ENCODE measurements around the gene UCHL5.

Gene UCHL5

DNA sequence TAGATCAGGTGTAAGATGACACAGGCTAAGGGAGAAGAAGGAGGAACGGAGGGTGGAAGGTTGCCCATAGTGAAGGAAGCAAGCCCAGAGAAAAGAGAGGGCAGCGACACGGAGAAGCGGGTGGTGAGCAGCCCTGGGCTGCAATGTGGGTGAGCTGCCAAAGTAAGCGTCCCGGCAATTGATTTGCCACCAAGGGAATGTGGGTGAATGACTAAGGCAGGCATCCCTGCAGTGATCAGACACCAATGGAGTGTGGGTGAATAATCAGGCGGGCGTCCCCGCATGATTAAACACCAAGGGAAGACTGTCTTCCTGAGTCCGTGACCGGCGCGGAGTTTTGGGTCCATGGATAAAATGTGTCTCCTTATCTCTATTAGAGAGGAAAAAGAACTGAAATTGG is 79.6 kb downstream of the UCHL5 start:
- Mint-ChIP-seq H3K4me3 (no peak overlapping the region), H3K27me3 (no peaks in the 10 kb centered on the region), H3K36me3 (no peaks in the 10 kb centered on the region), H3K27ac (no peak overlapping the region), H3K4me1 (peaks cover 9% of the 10 kb centered on the region), H3K9me3 (no peaks in the 10 kb centered on the region)
- CTCF ChIA-PET = no interaction called here
- no peak for DNase-seq

DNA sequence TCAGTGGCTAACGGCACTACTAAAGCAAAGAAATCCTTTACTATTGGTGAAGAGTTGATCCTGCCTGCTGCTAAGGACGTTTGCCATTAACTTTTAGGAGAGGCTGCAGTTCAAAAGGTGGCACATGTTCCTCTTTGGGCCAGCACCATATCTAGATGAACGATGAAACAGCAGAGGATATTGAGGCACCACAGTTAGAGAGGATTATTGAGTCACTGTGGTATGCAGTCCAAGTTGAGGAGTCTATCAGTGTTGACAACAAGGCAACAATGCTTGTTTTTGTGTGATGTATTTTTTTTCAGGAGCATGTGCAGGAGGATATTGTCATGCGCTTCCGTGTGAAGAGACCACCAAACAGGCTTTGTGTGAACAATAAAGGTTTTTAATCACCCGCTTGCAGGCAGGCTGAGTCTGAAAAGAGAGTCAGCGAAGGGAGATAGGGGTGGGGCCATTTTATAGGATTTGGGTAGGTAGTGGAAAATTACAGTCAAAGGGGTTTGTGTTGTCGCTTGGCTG is 80.9 kb downstream of the UCHL5 start:
- Mint-ChIP-seq H3K9me3 (no peaks in the 10 kb centered on the region), H3K27ac (no peak overlapping the region), H3K4me3 (no peak overlapping the region), H3K27me3 (no peaks in the 10 kb centered on the region), H3K36me3 (no peaks in the 10 kb centered on the region), H3K4me1 (no peaks in the 10 kb centered on the region)
- CTCF ChIA-PET = no interaction called here
- DNase-seq = no peak

DNA sequence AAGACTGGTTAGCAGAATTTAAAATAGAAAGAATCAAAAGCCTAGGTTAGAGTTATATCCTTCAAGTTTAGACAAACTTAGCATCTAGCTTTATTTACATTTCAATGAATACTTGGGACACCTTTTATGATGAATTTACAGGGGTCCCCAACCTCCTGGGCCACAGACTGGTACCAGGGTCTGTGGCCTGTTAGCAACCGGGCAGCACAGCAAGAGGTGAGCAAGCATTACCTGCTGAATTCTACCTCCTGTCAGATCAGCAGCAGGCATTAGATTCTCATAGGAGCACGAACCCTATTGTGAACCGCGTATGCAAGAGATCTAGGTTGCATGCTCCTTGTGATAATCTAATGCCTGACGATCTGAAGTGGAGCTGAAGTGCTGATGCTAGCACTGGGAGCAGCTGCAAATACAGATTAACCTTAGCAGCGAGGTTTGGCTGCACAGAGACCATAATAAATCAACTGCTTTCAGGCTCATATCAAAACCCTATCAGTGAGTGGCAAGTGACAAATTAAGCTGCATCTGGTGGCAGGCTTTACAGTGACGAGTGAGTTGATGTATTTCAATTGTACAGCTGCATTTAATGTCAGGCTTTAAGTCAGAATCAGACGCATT is 82.0 kb downstream of the UCHL5 start:
- no peak for DNase-seq
- CTCF ChIA-PET = no interaction called here
- Mint-ChIP-seq H3K4me3 (no peak overlapping the region), H3K27ac (no peak overlapping the region), H3K36me3 (no peaks in the 10 kb centered on the region), H3K27me3 (no peaks in the 10 kb centered on the region), H3K4me1 (no peaks in the 10 kb centered on the region), H3K9me3 (no peaks in the 10 kb centered on the region)

DNA sequence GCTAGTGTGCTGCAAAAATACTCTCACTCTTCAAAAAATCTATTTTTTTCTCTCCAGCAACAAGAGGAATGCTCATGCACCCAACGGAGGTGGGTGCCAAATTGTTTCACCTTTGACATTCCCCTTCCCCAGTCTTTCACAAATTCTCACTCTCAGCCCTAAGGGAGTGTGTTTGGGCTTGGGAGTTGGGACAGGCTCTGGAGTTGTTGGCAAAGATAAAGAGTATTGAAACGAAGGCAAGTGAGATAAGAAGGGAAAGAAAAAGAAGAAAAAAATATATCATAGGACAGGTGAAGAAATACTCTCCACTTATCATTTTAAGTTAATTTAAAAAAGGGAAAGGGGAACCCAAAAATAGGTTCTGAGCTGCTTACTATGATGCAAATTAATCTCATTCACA is 82.6 kb downstream of the UCHL5 start:
- Mint-ChIP-seq H3K4me3 (no peak overlapping the region), H3K4me1 (no peaks in the 10 kb centered on the region), H3K9me3 (no peaks in the 10 kb centered on the region), H3K36me3 (no peaks in the 10 kb centered on the region), H3K27ac (no peak overlapping the region), H3K27me3 (no peaks in the 10 kb centered on the region)
- DNase-seq = no peak
- CTCF ChIA-PET = no interaction called here

DNA sequence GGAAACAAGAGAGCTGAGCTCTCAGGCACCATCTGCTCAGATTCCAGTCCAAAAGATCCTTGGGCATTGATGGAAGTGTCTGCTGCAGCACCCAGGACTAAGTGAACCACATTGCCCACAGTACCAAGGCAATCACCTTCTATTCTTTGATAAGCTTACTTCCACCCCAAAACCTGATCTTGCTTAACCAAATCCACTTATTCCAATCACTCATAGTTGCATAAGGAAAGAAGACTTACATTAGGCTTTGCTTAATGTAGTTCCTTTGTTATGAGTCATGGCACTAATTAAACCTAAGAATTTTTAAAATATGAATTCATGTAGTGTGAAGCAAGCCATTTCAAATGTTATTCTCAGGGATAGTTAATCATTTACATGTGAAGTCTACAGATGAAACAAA is 84.5 kb downstream of the UCHL5 start:
- Mint-ChIP-seq H3K36me3 (no peaks in the 10 kb centered on the region), H3K27me3 (no peaks in the 10 kb centered on the region), H3K9me3 (no peaks in the 10 kb centered on the region), H3K4me3 (no peak overlapping the region), H3K27ac (no peak overlapping the region), H3K4me1 (no peaks in the 10 kb centered on the region)
- CTCF ChIA-PET = no interaction called here
- no peak for DNase-seq

DNA sequence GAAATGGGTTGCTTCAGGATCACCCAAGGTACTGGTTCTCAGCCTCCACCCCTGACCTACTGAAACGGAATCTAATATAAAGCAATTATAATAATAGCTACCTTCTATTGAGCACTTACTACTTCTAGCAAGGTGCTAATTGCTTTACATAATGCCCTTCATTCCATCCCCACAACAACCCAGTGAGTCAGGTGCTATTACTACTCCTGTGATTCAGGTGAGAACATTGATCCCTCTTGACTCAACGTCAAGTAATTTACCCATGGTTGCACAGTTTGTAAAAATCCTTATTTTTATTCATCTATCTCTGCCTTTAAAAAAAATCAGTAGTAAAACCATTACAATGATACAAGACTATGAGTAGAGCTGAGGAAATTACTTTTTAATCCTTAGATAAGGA is 85.2 kb downstream of the UCHL5 start:
- H3K27me3 Mint-ChIP-seq = no peaks in the 10 kb centered on the region
- CTCF ChIA-PET = no interaction called here

DNA sequence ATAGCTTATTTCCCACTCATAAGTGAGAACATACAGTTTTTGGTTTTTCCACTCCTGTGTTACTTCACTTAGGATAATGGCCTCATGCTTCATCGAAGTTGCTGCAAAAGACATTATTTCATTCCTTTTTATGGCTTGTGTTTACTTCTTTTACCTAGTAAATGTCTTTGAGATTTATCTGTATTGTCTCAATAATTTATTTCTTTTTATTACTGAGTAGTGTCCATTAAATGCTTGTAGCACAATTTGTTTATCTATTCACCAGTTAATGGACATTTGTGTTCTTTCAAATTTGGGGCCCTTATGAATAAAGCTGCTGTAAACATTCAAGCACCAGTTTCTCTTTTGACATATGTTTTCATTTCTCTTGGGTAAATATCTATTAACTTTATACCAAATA is 86.0 kb downstream of the UCHL5 start:
- CTCF ChIA-PET = no interaction called here
- H3K4me3 Mint-ChIP-seq = no peak overlapping the region

More for the DNA sequence above, 85.2 kb downstream of the UCHL5 start:
- Mint-ChIP-seq H3K4me3 (no peak overlapping the region), H3K36me3 (no peaks in the 10 kb centered on the region), H3K9me3 (no peaks in the 10 kb centered on the region), H3K4me1 (no peaks in the 10 kb centered on the region), H3K27ac (no peak overlapping the region)
- DNase-seq = no peak

DNA sequence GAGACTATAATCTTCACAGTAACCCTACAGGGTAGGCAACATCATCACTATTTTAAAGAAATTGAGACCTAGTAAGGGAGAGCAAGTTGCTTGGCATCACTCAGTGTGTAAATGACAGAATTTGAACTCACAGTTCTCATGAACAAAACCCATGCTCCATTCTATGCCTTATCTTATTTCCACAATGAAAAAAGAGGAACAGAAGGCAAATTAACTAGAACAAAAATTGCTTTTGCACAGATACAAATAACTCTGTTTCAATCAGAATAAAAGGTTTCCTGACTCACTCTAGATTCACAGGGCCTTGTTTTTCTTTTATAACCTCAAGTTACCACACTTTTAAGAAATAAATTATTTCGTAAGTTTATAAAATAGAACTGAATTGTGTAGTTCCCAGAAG is 90.1 kb downstream of the UCHL5 start:
- no peak for DNase-seq
- Mint-ChIP-seq H3K4me3 (no peak overlapping the region), H3K36me3 (no peaks in the 10 kb centered on the region), H3K27me3 (no peaks in the 10 kb centered on the region), H3K4me1 (no peaks in the 10 kb centered on the region), H3K9me3 (no peaks in the 10 kb centered on the region), H3K27ac (no peak overlapping the region)
- CTCF ChIA-PET = no interaction called here

More for the DNA sequence above, 86.0 kb downstream of the UCHL5 start:
- DNase-seq = no peak
- no peaks in the 10 kb centered on the region for H3K9me3 Mint-ChIP-seq
- H3K36me3 Mint-ChIP-seq = no peaks in the 10 kb centered on the region
- no peak overlapping the region for H3K27ac Mint-ChIP-seq
- no peaks in the 10 kb centered on the region for H3K4me1 Mint-ChIP-seq
- H3K27me3 Mint-ChIP-seq = no peaks in the 10 kb centered on the region

DNA sequence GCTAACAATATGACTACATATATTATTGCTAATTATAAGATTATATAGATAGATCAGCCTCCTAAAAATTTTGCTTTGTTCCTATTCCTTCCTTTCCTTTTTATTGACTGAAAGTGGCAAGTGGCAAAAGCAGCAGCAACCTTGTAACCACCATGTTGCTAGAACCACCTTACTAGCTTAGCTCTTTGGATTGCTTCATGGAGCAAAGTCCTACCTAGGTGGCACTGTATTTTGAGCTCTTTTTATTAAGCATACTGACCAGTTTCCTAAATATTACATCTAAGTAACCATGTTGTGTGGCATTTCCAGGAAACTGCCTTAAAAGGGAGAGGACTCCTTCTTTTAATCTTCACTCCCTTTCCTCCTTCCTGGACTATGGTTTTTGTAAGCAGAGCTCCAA is 90.8 kb downstream of the UCHL5 start:
- H3K27me3 Mint-ChIP-seq = no peaks in the 10 kb centered on the region
- no peak for DNase-seq
- H3K36me3 Mint-ChIP-seq = no peaks in the 10 kb centered on the region
- no peaks in the 10 kb centered on the region for H3K4me1 Mint-ChIP-seq
- H3K27ac Mint-ChIP-seq = no peak overlapping the region
- no peaks in the 10 kb centered on the region for H3K9me3 Mint-ChIP-seq
- CTCF ChIA-PET = no interaction called here
- H3K4me3 Mint-ChIP-seq = no peak overlapping the region

DNA sequence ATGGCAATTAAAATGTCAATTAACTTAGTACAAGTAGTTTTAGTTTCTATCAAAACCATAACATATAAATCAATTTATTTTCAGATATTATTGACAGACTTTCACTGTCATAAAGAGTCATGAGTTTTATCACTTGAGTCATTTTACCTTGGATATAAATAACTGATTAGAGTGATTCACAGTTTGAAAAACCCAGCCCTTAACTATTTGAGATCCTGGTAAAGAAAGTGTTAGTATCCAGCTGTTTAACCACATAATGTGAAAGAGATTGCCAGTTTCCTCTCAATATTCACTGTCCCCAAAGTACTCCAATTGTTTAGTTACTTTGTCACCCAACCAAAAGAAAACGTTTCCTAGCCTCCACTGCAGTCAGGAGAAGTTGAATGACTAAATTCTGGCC is 91.3 kb downstream of the UCHL5 start:
- CTCF ChIA-PET = no interaction called here
- Mint-ChIP-seq H3K27ac (no peak overlapping the region), H3K4me3 (no peak overlapping the region)

DNA sequence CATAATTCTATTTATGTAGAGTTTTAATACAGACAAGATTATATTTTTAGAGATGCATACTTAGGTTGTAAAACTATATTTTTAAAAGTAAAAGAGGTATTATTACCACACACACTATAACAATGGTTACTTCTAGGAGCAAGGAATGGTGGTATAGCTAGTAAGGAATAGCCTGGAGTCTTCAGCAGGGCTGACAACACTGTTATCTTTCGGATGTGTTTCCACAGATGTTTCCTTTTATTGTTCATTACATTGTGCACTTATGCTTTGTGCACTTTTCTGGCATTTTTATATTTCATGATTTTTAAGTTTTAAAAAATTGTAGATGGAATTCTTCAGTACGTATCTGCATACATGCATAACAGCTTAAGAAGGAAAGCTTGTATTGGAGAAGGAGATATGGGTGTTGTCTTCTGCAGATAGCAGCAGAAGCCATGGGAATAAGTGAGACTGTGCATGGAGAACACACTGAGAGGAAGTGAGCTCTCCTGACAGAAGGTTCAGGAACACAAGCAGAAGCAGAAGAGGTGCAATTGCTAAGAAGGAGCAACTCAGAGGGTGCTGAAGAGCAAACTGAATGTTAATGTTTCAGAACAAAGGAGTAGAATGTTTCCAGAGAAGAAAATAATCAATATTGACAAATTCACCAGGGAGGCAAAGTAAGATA is 91.8 kb downstream of the UCHL5 start:
- Mint-ChIP-seq H3K4me1 (no peaks in the 10 kb centered on the region), H3K27ac (no peak overlapping the region), H3K9me3 (no peaks in the 10 kb centered on the region), H3K27me3 (no peaks in the 10 kb centered on the region), H3K4me3 (no peak overlapping the region), H3K36me3 (no peaks in the 10 kb centered on the region)
- CTCF ChIA-PET = no interaction called here
- no peak for DNase-seq

More for the DNA sequence above, 91.3 kb downstream of the UCHL5 start:
- Mint-ChIP-seq H3K4me1 (no peaks in the 10 kb centered on the region), H3K36me3 (no peaks in the 10 kb centered on the region), H3K27me3 (no peaks in the 10 kb centered on the region), H3K9me3 (no peaks in the 10 kb centered on the region)
- DNase-seq = no peak

DNA sequence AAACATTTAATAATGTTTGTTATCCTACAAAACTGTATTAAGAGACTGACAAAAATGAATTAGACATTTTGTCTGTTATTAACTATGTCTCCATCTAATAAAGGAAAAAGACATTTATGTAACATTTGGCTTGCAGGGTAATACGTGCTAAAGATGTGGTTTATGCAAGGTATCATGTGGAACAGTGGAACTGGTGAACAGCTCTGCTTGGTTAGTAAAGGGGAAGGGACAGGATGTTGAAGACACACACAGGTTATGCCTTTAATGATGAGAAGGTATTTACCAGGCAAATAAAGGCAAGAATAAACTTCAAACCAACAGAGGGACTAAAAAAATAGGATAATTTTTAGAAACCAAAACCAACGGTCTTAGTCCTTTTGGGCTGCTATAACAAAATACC is 93.1 kb downstream of the UCHL5 start:
- Mint-ChIP-seq H3K4me1 (no peaks in the 10 kb centered on the region), H3K4me3 (no peak overlapping the region), H3K9me3 (no peaks in the 10 kb centered on the region), H3K27ac (no peak overlapping the region), H3K27me3 (no peaks in the 10 kb centered on the region), H3K36me3 (no peaks in the 10 kb centered on the region)
- no peak for DNase-seq
- CTCF ChIA-PET = no interaction called here

DNA sequence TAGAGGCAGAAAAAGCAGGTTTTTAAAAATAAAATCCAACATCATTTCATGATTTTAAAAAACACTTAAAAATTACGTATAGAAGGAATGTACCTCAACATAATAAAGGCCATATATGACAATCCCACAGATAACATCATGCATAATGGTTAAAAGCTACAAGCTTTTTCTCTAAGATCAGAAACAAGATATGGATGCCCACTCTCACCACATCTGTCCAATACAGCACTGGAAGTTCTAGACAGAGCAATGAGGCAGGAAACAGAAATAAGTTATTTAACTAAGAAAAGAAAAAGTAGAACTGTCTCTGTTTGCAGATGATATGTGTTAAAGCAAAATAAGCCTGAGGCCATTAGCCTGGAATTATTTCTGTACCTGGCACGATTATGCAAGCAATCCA is 96.3 kb downstream of the UCHL5 start:
- H3K27me3 Mint-ChIP-seq = no peaks in the 10 kb centered on the region
- DNase-seq = no peak
- no peaks in the 10 kb centered on the region for H3K36me3 Mint-ChIP-seq
- no peaks in the 10 kb centered on the region for H3K9me3 Mint-ChIP-seq
- CTCF ChIA-PET = no interaction called here
- no peak overlapping the region for H3K27ac Mint-ChIP-seq
- no peak overlapping the region for H3K4me3 Mint-ChIP-seq
- H3K4me1 Mint-ChIP-seq = no peaks in the 10 kb centered on the region
